Spinal cord (tissue), 10 donors: ENCODE results near the gene SSTR4. TPM values are rescaled to one million over a fixed set of nuclear protein-coding genes. Genes with fewer than 3 reads are reported as not detected.
"Not testable (repeated sequence)": the region's sequence is repeated elsewhere in the genome, so short reads cannot be mapped to it uniquely, and the experiment has no call there.

Source experiments
- DNase-seq, 6 donors: peaks; one replicate each; pipeline versions ENCODE4 v3.0.0 to v3.0.0-alpha.2; 2013 to 2015; ENCODE audit warnings: low spot score in 6 of 6, low read depth in 4 of 6
- H3K27ac ChIP-seq: one replicate; pipeline ENCODE4 v1.5.1; 2013; ENCODE audit warnings: low read depth, low read length, control low read depth
- H3K27me3 ChIP-seq: one replicate; pipeline ENCODE4 v1.6.1; 2013; ENCODE audit warnings: low read length; ENCODE audit not compliant: control insufficient read depth, insufficient read depth
- H3K36me3 ChIP-seq: one replicate; pipeline ENCODE4 v1.6.1; 2013; ENCODE audit warnings: low read length; ENCODE audit not compliant: control insufficient read depth, insufficient read depth
- H3K4me1 ChIP-seq: one replicate; pipeline ENCODE4 v1.6.1; 2013; ENCODE audit warnings: low read length; ENCODE audit not compliant: control insufficient read depth, insufficient read depth
- H3K4me3 ChIP-seq: one replicate; pipeline ENCODE4 v1.5.1; 2013; ENCODE audit warnings: low read depth, low read length, control low read depth
- H3K9me3 ChIP-seq: one replicate; pipeline ENCODE4 v1.6.1; 2013; ENCODE audit warnings: low read length; ENCODE audit not compliant: control insufficient read depth, insufficient read depth
- WGBS: methylation state at CpG from one replicate; pipeline ENCODE4 v1.1.5; 2013; ENCODE audit warnings: missing lambda C conversion rate; ENCODE audit not compliant: insufficient coverage; 5-methylcytosine and 5-hydroxymethylcytosine counted together
- long read RNA-seq, 4 donors: transcript quantifications; one replicate each; lab custom pipeline, GENCODE V29; 2026
- polyA plus RNA-seq, 2 donors: library from polyadenylated mRNA; unstranded; fragments of 120-200 nt; gene quantifications; one replicate each; pipeline ENCODE4 v1.2.1, GENCODE V29; 2013; ENCODE audit not compliant: insufficient read length in 2 of 2
- total RNA-seq, 2 donors: library from RNA; depleted of rRNA in 1 of 2; stranded (reverse); fragments of 120-200 nt in 1 of 2; fragments of >200 nt in 1 of 2; gene quantifications; one replicate each; pipeline versions ENCODE4 v1.2.3 to v1.2.4, GENCODE V29; 2013 to 2014
- donor health status: healthy.

Gene SSTR4
- total RNA-seq (under 1 TPM; 0.33 to 0.89 TPM), polyA plus RNA-seq (under 1 TPM; 0.59 to 0.89 TPM)
- long read RNA-seq, donor 1, result 0 reads
- long read RNA-seq, donor 2, result 0 reads
- long read RNA-seq, donor 3, partial matches to known transcripts, result 0 of 1 reads
- long read RNA-seq, donor 3, other reads (novel, unspliced or antisense), result 0 of 1 reads
- long read RNA-seq, donor 4, result 0 reads

DNA sequence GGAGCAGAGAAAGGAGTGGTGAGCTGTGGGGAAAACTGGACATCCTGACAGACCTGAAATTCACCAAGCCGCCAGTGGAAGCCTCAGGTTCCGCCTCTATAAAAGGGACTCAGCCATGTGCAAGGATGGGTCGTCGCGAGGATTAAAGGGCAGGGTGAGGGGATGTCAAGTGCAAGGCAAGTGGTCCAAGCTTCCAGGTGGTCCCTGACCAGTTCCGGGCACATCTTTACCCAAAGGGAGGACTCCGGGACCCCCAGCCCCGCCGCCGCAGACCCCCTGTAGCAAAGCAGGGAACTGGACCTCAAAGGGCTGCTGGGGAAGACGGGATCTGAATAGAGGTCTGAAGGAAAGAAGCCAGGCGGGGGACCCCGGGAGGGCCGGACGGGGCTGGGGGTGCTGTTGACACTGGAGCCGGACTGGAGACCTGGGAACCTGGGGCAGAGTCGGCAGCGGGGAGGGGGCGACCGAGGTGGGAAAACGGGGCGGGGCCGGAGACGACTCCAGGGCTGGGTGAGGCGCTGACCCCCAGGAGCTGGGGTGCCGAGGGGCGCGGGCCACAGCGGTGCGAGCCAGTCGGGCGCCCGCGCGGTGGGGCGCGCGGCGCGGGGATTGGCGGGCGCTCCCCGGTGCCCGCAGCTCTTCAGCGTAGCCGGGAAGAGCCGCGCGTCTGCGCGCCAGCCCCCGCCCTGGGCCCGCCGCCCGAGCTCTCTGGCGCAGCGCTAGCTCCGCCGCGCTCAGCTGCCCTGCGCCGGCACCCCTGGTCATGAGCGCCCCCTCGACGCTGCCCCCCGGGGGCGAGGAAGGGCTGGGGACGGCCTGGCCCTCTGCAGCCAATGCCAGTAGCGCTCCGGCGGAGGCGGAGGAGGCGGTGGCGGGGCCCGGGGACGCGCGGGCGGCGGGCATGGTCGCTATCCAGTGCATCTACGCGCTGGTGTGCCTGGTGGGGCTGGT, at the start of gene SSTR4:
Gene SSTR4, plus strand, starts transcription at position 592 of the 951 bp plus-strand sequence. Its CDS starts 172 bp downstream, at position 764.
- Histone ChIP-seq H3K4me3 (no peak within 1 kb of the TSS), H3K27me3 (peaks cover 7% of the 10 kb centered on the region), H3K9me3 (no peaks in the 10 kb centered on the region), H3K36me3 (no peaks in the 10 kb centered on the region), H3K4me1 (peaks cover 3% of the 10 kb centered on the region), H3K27ac (no peak within 1 kb of the TSS)
- WGBS, result 11% methylated on average over 81 of the region's 83 CpGs
- DNase-seq, result peak in 2 of 6 donors; percentile 31 to 42

DNA sequence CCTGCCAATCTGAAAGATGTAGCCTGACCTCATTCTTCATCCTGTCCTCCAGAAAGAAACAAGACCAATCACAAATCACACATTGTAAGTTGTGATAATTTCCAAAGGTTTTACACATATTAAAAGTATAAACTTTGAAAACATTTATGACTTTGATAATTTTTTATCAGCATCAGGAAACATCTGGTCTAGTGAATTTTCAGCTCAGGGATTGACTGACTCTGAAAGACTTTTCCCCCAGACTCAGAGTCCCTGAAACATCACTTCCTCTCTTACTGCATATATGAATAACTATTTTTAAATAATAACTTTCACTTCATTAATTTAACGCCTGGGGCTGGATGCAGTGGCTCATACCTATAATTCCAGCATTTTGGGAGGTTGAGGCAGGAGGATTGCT, 48.5 kb upstream of the SSTR4 start:
- H3K4me1 ChIP-seq, result no peaks in the 10 kb centered on the region
- DNase-seq, result no peak
- no peaks in the 10 kb centered on the region for H3K9me3 ChIP-seq
- H3K27ac ChIP-seq, result no peak overlapping the region
- H3K4me3 ChIP-seq, result no peak overlapping the region
- H3K27me3 ChIP-seq, result no peaks in the 10 kb centered on the region
- no peaks in the 10 kb centered on the region for H3K36me3 ChIP-seq
- WGBS, result no CpG with 5 or more reads among the region's 1 CpG

DNA sequence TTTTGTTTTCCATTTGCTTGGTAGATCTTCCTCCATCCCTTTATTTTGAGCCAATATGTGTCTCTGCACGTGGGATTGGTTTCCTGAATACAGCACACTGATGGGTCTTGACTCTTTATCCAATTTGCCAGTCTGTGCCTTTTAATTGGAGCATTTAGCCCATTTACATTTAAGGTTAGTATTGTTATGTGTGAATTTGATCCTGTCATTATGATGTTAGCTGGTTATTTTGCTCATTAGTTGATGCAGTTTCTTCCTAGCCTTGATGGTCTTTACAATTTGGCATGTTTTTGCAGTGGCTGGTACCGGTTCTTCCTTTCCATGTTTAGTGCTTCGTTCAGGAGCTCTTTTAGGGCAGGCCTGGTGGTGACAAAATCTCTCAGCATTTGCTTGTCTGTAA, 43.7 kb upstream of the SSTR4 start:
- H3K27ac ChIP-seq, H3K9me3 ChIP-seq, H3K4me1 ChIP-seq, H3K4me3 ChIP-seq, H3K36me3 ChIP-seq, DNase-seq, H3K27me3 ChIP-seq: not testable (repeated sequence)
- no CpG with 5 or more reads among the region's 3 CpGs for WGBS

DNA sequence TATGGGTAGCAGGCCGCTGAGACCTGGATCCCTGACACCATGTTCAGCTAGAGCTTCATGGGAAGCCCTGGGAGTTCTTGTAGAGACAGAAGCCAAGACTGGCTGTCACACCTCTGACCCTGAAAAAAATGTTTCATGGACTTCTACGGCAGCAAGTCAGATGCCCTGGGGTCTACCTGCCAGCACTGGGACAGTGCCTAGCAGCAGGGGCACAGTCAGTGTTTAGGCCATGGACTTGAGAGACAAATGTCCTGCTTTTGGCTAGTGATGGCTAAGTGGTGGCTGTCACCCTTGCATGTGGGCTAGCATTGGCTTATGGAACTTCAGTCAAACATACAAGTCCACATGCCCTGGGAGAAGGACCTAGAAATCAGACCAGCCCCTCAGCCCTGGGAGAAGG, 41.3 kb upstream of the SSTR4 start:
- WGBS, result 92% methylated on average over 2 of the region's 2 CpGs

GRCh38 chr20:22995923-22996322, 39.2 kb upstream of the SSTR4 start:
- H3K36me3 ChIP-seq, result no peaks in the 10 kb centered on the region
- DNase-seq, result no peak
- WGBS, result no CpG with 5 or more reads among the region's 1 CpG
- H3K4me3 ChIP-seq, result no peak overlapping the region
- no peaks in the 10 kb centered on the region for H3K9me3 ChIP-seq
- no peak overlapping the region for H3K27ac ChIP-seq
- H3K27me3 ChIP-seq, result no peaks in the 10 kb centered on the region
- H3K4me1 ChIP-seq, result no peaks in the 10 kb centered on the region

More for the DNA sequence above, 41.3 kb upstream of the SSTR4 start:
- no peaks in the 10 kb centered on the region for H3K27me3 ChIP-seq
- no peak overlapping the region for H3K4me3 ChIP-seq
- H3K27ac ChIP-seq, result no peak overlapping the region
- no peak for DNase-seq
- no peaks in the 10 kb centered on the region for H3K9me3 ChIP-seq
- no peaks in the 10 kb centered on the region for H3K4me1 ChIP-seq
- no peaks in the 10 kb centered on the region for H3K36me3 ChIP-seq

DNA sequence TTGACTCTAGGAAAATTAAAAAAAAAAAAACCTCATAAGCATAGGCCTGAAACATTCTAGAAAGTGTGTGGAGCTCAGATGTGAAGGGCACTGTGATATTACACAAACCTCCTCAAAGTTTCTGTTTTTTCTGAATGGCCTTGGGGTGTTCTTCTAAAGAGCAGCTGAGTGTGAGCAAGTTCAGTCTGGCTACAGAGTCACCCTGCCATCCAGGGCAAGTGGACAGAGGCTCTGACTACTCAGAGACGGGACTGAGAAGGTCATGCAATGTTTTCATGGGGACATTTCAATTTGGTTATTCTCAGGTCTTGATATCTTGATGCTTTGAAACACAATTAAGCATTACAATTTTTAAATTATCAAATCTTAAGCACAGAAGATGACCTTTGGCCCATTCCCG, 36.6 kb upstream of the SSTR4 start:
- H3K4me1 ChIP-seq, result no peaks in the 10 kb centered on the region

DNA sequence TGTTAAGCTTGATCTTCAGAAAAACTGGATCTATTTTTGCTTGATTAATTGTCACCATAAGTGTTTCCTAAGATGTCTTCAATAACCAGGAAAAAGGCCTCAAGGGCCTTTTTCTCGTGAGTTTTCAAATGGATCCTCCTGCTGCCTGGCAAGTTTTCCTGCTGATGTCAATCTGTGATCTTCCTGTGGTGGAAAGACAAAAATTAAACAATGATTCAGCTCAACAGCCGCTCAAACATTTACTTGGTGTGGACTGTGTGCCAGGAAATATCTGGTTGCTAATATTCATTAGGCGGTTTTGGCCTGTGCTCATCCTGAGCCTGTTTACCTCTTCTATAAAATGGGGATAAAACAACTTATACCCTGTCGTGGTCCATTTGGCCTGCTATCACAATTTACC, 35.4 kb upstream of the SSTR4 start:
- Histone ChIP-seq H3K36me3 (no peaks in the 10 kb centered on the region), H3K4me3 (no peak overlapping the region), H3K27me3 (no peaks in the 10 kb centered on the region), H3K9me3 (no peaks in the 10 kb centered on the region), H3K27ac (no peak overlapping the region), H3K4me1 (no peaks in the 10 kb centered on the region)
- WGBS, result 88% methylated on average over 2 of the region's 4 CpGs
- peak in 1 of 6 donors; percentile 21 for DNase-seq

More for the DNA sequence above, 36.6 kb upstream of the SSTR4 start:
- no peaks in the 10 kb centered on the region for H3K9me3 ChIP-seq
- 80% methylated on average over 1 of the region's 2 CpGs for WGBS
- H3K36me3 ChIP-seq, result no peaks in the 10 kb centered on the region
- no peak overlapping the region for H3K27ac ChIP-seq
- H3K4me3 ChIP-seq, result no peak overlapping the region
- DNase-seq, result no peak
- no peaks in the 10 kb centered on the region for H3K27me3 ChIP-seq

GRCh38 chr20:23000232-23000947, 34.7 kb upstream of the SSTR4 start:
- 96% methylated on average over 5 of the region's 6 CpGs for WGBS
- Histone ChIP-seq H3K4me3 (no peak overlapping the region), H3K27ac (no peak overlapping the region), H3K9me3 (no peaks in the 10 kb centered on the region), H3K4me1 (no peaks in the 10 kb centered on the region), H3K27me3 (no peaks in the 10 kb centered on the region), H3K36me3 (no peaks in the 10 kb centered on the region)
- no peak for DNase-seq

GRCh38 chr20:23002276-23002675, 32.8 kb upstream of the SSTR4 start:
- Histone ChIP-seq H3K4me1 (no peaks in the 10 kb centered on the region), H3K4me3 (no peak overlapping the region), H3K36me3 (no peaks in the 10 kb centered on the region), H3K27ac (no peak overlapping the region), H3K27me3 (no peaks in the 10 kb centered on the region), H3K9me3 (no peaks in the 10 kb centered on the region)
- 88% methylated on average over 4 of the region's 6 CpGs for WGBS
- DNase-seq, result no peak
